ENCODE results near the gene GYPC.
"Not testable (repeated sequence)": the region's sequence is repeated elsewhere in the genome, so short reads cannot be mapped to it uniquely, and the experiment has no call there.

Gene GYPC

GRCh38 chr2:126671488-126671887, 15.5 kb downstream of the GYPC start:
- no peak for DNase-seq (ENCODE audit: low read depth)

- no peak for DNase-seq (ENCODE audit: low read depth)
These were observed 17.1 kb downstream of the GYPC start for GRCh38 chr2:126672980-126673605.

GRCh38 chr2:126674075-126674744, 18.3 kb downstream of the GYPC start:
- DNase-seq (ENCODE audit: low read depth), result no peak

- DNase-seq (ENCODE audit: low read depth), result no peak
These were observed 19.7 kb downstream of the GYPC start for GRCh38 chr2:126675637-126676036.

- DNase-seq (ENCODE audit: low read depth), result no peak
These were observed 20.5 kb downstream of the GYPC start for GRCh38 chr2:126676221-126677175.

GRCh38 chr2:126677176-126677538, 21.2 kb downstream of the GYPC start:
- no peak for DNase-seq (ENCODE audit: low read depth)

GRCh38 chr2:126678269-126679065, 22.5 kb downstream of the GYPC start:
- DNase-seq (ENCODE audit: low read depth), result no peak

- no peak for DNase-seq (ENCODE audit: low read depth)
These were observed 23.2 kb downstream of the GYPC start for GRCh38 chr2:126679094-126679713.

- no peak for DNase-seq (ENCODE audit: low read depth)
These were observed 25.5 kb downstream of the GYPC start for GRCh38 chr2:126681505-126681904.

- no peak for DNase-seq (ENCODE audit: low read depth)
These were observed 29.7 kb downstream of the GYPC start for GRCh38 chr2:126685629-126686028.

GRCh38 chr2:126686286-126686685, 30.3 kb downstream of the GYPC start:
- no peak for DNase-seq (ENCODE audit: low read depth)

- DNase-seq (ENCODE audit: low read depth), result no peak
These were observed 31.0 kb downstream of the GYPC start for GRCh38 chr2:126686841-126687485.

GRCh38 chr2:126687503-126687902, 31.5 kb downstream of the GYPC start:
- no peak for DNase-seq (ENCODE audit: low read depth)

- not testable (repeated sequence) for DNase-seq (ENCODE audit: low read depth)
These were observed 32.6 kb downstream of the GYPC start for GRCh38 chr2:126688594-126688993.

GRCh38 chr2:126692241-126692640, 36.3 kb downstream of the GYPC start:
- DNase-seq (ENCODE audit: low read depth), result not testable (repeated sequence)

- DNase-seq (ENCODE audit: low read depth), result not testable (repeated sequence)
These were observed 37.1 kb downstream of the GYPC start for GRCh38 chr2:126692934-126693592.

- DNase-seq (ENCODE audit: low read depth), result no peak
These were observed 40.9 kb downstream of the GYPC start for GRCh38 chr2:126696644-126697520.

GRCh38 chr2:126698376-126698775, 42.4 kb downstream of the GYPC start:
- no peak for DNase-seq (ENCODE audit: low read depth)

GRCh38 chr2:126699018-126699417, 43.1 kb downstream of the GYPC start:
- DNase-seq (ENCODE audit: low read depth), result no peak

Data from activated T-helper 9 cell treated with anti-CD3 and anti-CD28 coated beads, Interleukin-2, amount 50 U/mL, for 16 hours (primary cell).